ENCODE results near the gene RPL18. TPM values are rescaled to one million over a fixed set of nuclear protein-coding genes. Genes with fewer than 3 reads are reported as not detected.

RPL18 gene
- total and polyA plus RNA-seq, 2 experiments from 2014 or later: 1,898 to 2,011 TPM

- peak overlapping the region; percentile 49 for H3K4me3 ChIP-seq
- peaks cover 39% of the 10 kb centered on the region for H3K4me1 ChIP-seq (ENCODE audit: insufficient read depth)
- Mint-ChIP-seq H3K9me3 (no peaks in the 10 kb centered on the region; the same call in 1 of the 3 replicates), H3K4me3 (peak overlapping the region; percentile 61), H3K27me3 (ENCODE audit: insufficient read depth, low read depth, poor library complexity) (peaks cover 42% of the 10 kb centered on the region), H3K36me3 (ENCODE audit: low read depth) (peaks cover 53% of the 10 kb centered on the region), H3K4me1 (peaks cover 42% of the 10 kb centered on the region), H3K27ac (peak overlapping the region; percentile 98)
- no peaks in the 10 kb centered on the region for H3K9me2 ChIP-seq (ENCODE audit: insufficient read depth)
- peaks cover 32% of the 10 kb centered on the region for H3K36me3 ChIP-seq (ENCODE audit: insufficient read depth)
- peak overlapping the region; percentile 99 for H3K4me2 ChIP-seq
- H3K27ac ChIP-seq (ENCODE audit: low read depth): peak overlapping the region; percentile 99
- no peak overlapping the region for H2AFZ ChIP-seq
- TF ChIP-seq, protein P1, sequence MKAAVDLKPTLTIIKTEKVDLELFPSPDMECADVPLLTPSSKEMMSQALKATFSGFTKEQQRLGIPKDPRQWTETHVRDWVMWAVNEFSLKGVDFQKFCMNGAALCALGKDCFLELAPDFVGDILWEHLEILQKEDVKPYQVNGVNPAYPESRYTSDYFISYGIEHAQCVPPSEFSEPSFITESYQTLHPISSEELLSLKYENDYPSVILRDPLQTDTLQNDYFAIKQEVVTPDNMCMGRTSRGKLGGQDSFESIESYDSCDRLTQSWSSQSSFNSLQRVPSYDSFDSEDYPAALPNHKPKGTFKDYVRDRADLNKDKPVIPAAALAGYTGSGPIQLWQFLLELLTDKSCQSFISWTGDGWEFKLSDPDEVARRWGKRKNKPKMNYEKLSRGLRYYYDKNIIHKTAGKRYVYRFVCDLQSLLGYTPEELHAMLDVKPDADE (IDR thresholded peaks at IDR 0.05): no peak
- TF ChIP-seq EZH2phosphoT487 (IDR thresholded peaks at IDR 0.05; ENCODE audit: unreplicated experiment) (no peak), POLR2AphosphoS5 (IDR thresholded peaks at IDR 0.05; ENCODE audit: low read depth) (peak; percentile 2; the same call in 1 of the 2 replicates), JUNB (IDR thresholded peaks at IDR 0.05; ENCODE audit: unreplicated experiment) (no peak), ZNF331 (CRISPR knock-in tag; IDR thresholded peaks at IDR 0.05; ENCODE audit: low read depth) (no peak)
- H3F3A ChIP-seq (replicated peaks; ENCODE audit: low read depth): peaks cover 47% of the 10 kb centered on the region
- ATAC-seq (peak; percentile 13), DNase-seq (ENCODE audit: low spot score) (no peak)
- H3K79me2 ChIP-seq (replicated peaks; ENCODE audit: insufficient read depth): peaks cover 32% of the 10 kb centered on the region
- H4K20me1 ChIP-seq (replicated peaks; ENCODE audit: insufficient read depth): peaks cover 21% of the 10 kb centered on the region
- no peaks in the 10 kb centered on the region for H3K27me3 ChIP-seq (ENCODE audit: insufficient read depth)
These were observed 5.0 kb downstream of the RPL18 start for GRCh38 chr19:48613852-48614435.

DNA sequence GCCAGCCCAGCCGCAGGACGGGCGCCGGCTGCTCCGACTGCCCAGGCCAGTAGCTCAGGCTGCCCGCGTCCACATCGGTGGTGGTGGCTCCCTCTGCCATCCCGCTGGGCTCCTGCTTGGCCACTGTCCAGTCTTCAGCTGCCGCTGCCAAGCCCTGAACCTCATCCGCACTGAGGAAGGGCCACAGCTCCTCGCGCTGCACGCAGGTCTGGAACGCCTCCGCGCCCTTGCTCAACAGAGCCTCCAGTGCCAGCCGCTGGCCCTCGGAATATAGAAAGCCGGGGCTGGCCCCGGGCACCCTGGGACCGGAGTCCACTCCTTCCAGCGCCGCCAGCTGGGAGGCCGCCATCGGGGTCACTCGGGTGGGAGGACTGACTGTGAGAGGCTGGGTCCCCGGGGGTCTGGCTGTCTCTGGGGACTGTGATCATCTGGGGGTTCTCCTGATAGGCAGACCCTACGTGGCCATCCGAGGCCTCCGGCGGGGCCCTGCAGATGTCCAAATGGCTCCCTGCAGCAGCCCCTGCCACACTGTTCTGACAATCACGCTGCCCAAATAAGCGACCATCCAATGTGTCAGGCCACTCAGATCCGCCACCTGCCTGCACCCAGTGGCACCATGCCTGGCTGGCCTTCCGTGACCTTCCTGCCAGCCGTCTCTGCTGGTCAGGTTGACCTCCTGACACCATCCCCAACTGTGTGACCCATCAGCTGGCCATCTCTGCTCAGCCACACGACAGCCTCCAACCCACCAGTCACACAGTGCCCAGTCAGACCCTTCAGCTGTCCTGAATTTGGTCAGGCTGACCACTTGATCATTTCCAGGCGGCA, 5.7 kb downstream of the RPL18 start:
- peaks cover 29% of the 10 kb centered on the region for H3K36me3 ChIP-seq (ENCODE audit: insufficient read depth)
- peak overlapping the region; percentile 61 for H3K4me3 Mint-ChIP-seq
- peaks cover 17% of the 10 kb centered on the region for H4K20me1 ChIP-seq (replicated peaks; ENCODE audit: insufficient read depth)
- H3K9me3 Mint-ChIP-seq: no peaks in the 10 kb centered on the region; the same call in 1 of the 3 replicates
- H3K27me3 Mint-ChIP-seq (ENCODE audit: insufficient read depth, low read depth, poor library complexity): peaks cover 39% of the 10 kb centered on the region
- no peak for DNase-seq (ENCODE audit: low spot score)
- H3K27ac ChIP-seq (ENCODE audit: low read depth): peak overlapping the region; percentile 99; the same call in 1 of the 2 replicates
- TF ChIP-seq ZNF114 (CRISPR knock-in tag; IDR thresholded peaks at IDR 0.05): no peak
- no peak for TF ChIP-seq ZNF331 (CRISPR knock-in tag; IDR thresholded peaks at IDR 0.05; ENCODE audit: low read depth)
- no peak for TF ChIP-seq EZH2phosphoT487 (IDR thresholded peaks at IDR 0.05; ENCODE audit: unreplicated experiment)
- 0 out of 2 replicates have a peak, but pooled peaks have one; percentile 4 for TF ChIP-seq POLR2AphosphoS5 (IDR thresholded peaks at IDR 0.05; ENCODE audit: low read depth)
- no peak for TF ChIP-seq CREB1 (CRISPR knock-in tag; IDR thresholded peaks at IDR 0.05; ENCODE audit: low read depth)
- TF ChIP-seq JUNB (IDR thresholded peaks at IDR 0.05; ENCODE audit: unreplicated experiment): no peak
- TF ChIP-seq, protein P1 (IDR thresholded peaks at IDR 0.05): no peak
- H3K4me2 ChIP-seq: no peak overlapping the region
- ATAC-seq: no peak
- H3K4me3 ChIP-seq: no peak overlapping the region
- peaks cover 25% of the 10 kb centered on the region for H3K79me2 ChIP-seq (replicated peaks; ENCODE audit: insufficient read depth)
- no peak overlapping the region for H2AFZ ChIP-seq
- no peaks in the 10 kb centered on the region for H3K27me3 ChIP-seq (ENCODE audit: insufficient read depth)
- H3K27ac Mint-ChIP-seq: peak overlapping the region; percentile 98
- H3K36me3 Mint-ChIP-seq (ENCODE audit: low read depth): peaks cover 46% of the 10 kb centered on the region
- H3K4me1 ChIP-seq (ENCODE audit: insufficient read depth): peaks cover 39% of the 10 kb centered on the region
- peaks cover 44% of the 10 kb centered on the region for H3K4me1 Mint-ChIP-seq
- H3K9me2 ChIP-seq (ENCODE audit: insufficient read depth): no peaks in the 10 kb centered on the region
- H3F3A ChIP-seq (replicated peaks; ENCODE audit: low read depth): peaks cover 42% of the 10 kb centered on the region
